ENCODE measurements around the gene JPH4. TPM values are rescaled to one million over a fixed set of nuclear protein-coding genes. Genes with fewer than 3 reads are reported as not detected.

JPH4 gene
- total and polyA plus RNA-seq, 2 donors (not counting 1 experiment from before 2014, with no cell fraction given), result not detected

GRCh38 chr14:23602181-23603095, 23.8 kb upstream of the JPH4 start:
- 91% methylated on average over 8 of the region's 12 CpGs for WGBS (ENCODE audit: insufficient coverage)
- peaks cover 10% of the 10 kb centered on the region for H3K27me3 Mint-ChIP-seq
- ATAC-seq (ENCODE audit: low read depth), result no peak
- TF ChIP-seq CTCF (IDR thresholded peaks at IDR 0.05) (no peak), EZH2 (IDR thresholded peaks at IDR 0.05; ENCODE audit: borderline replicate concordance, insufficient read depth, low read depth, low read length, poor library complexity, severe bottlenecking) (no peak)
- Histone ChIP-seq H3K79me2 (ENCODE audit: control insufficient read depth, insufficient read depth, low read length) (no peaks in the 10 kb centered on the region), H3K4me1 (ENCODE audit: control insufficient read depth in 2 of 2, insufficient read depth in 2 of 2, low read length in 2 of 2) (no peaks in the 10 kb centered on the region), H3K9ac (ENCODE audit: low read length) (no peak overlapping the region), H4K20me1 (ENCODE audit: control insufficient read depth, insufficient read depth, low read length, poor library complexity, severe bottlenecking) (no peaks in the 10 kb centered on the region), H3K4me2 (replicated peaks; ENCODE audit: low read depth, low read length, poor library complexity, severe bottlenecking) (no peak overlapping the region), H3K4me3 (ENCODE audit: control extremely low read depth in 1 of 5, extremely low read depth in 1 of 5, insufficient read depth in 1 of 5, low read depth in 2 of 5, low read length in 4 of 5) (no peak overlapping the region), H3K36me3 (replicated peaks in 1 of 2; ENCODE audit: control extremely low read depth in 1 of 2, control insufficient read depth in 1 of 2, extremely low read depth in 1 of 2, insufficient read depth in 2 of 2, low read length in 1 of 2) (no peaks in the 10 kb centered on the region), H2AFZ (ENCODE audit: insufficient read depth, low read depth, low read length, poor library complexity, severe bottlenecking) (no peak overlapping the region), H3K9me3 (ENCODE audit: control extremely low read depth in 1 of 3, control insufficient read depth in 2 of 3, insufficient read depth in 1 of 3, low read length in 2 of 3) (peaks cover 0 to 8% (median 1%) of the 10 kb centered on the region in 3 donors), H3K27me3 (replicated peaks in 1 of 4; ENCODE audit: control extremely low read depth in 1 of 4, control insufficient read depth in 3 of 4, insufficient read depth in 4 of 4, low read length in 3 of 4) (peaks cover 0 to 5% (median 0%) of the 10 kb centered on the region in 4 experiments), H3K27ac (ENCODE audit: low read length in 2 of 2) (no peak overlapping the region)
- no peaks in the 10 kb centered on the region for H3K9me3 Mint-ChIP-seq (ENCODE audit: insufficient read depth)
- CTCF ChIA-PET, result interaction anchor here (1.0 to 1.1 kb wide), 2 partner anchors 14 to 30 kb away, joined by 3 to 4 read pairs; no protein-coding TSS in a partner anchor
- no peak overlapping the region for H3K27ac Mint-ChIP-seq
- no peak for DNase-seq
- H3K4me3 Mint-ChIP-seq, result no peak overlapping the region
- POLR2A ChIA-PET, result no interaction called here
- no peaks in the 10 kb centered on the region for H3K4me1 Mint-ChIP-seq
- intact Hi-C loops (cut with micrococcal nuclease), result no loop called here

- no peaks in the 10 kb centered on the region for H3K36me3 ChIP-seq (replicated peaks in 1 of 2; ENCODE audit: control extremely low read depth in 1 of 2, control insufficient read depth in 1 of 2, extremely low read depth in 1 of 2, insufficient read depth in 2 of 2, low read length in 1 of 2)
- peaks cover 0 to 5% (median 0%) of the 10 kb centered on the region in 4 experiments for H3K27me3 ChIP-seq (replicated peaks in 1 of 4; ENCODE audit: control extremely low read depth in 1 of 4, control insufficient read depth in 3 of 4, insufficient read depth in 4 of 4, low read length in 3 of 4)
- no peak overlapping the region for H3K27ac Mint-ChIP-seq
- intact Hi-C loops (cut with micrococcal nuclease), result no loop called here
- no peak overlapping the region for H3K9ac ChIP-seq (ENCODE audit: low read length)
- no CpG with 5 or more reads among the region's 1 CpG for WGBS (ENCODE audit: insufficient coverage)
- H3K4me1 Mint-ChIP-seq, result no peaks in the 10 kb centered on the region
- H3K4me2 ChIP-seq (replicated peaks; ENCODE audit: low read depth, low read length, poor library complexity, severe bottlenecking), result no peak overlapping the region
- no peaks in the 10 kb centered on the region for H3K79me2 ChIP-seq (ENCODE audit: control insufficient read depth, insufficient read depth, low read length)
- H3K27me3 Mint-ChIP-seq, result peaks cover 12% of the 10 kb centered on the region
- no peak for DNase-seq
- no peak overlapping the region for H3K27ac ChIP-seq (ENCODE audit: low read length in 2 of 2)
- no peak overlapping the region for H3K4me3 ChIP-seq (ENCODE audit: control extremely low read depth in 1 of 5, extremely low read depth in 1 of 5, insufficient read depth in 1 of 5, low read depth in 2 of 5, low read length in 4 of 5)
- ATAC-seq (ENCODE audit: low read depth), result no peak
- H3K4me1 ChIP-seq (ENCODE audit: control insufficient read depth in 2 of 2, insufficient read depth in 2 of 2, low read length in 2 of 2), result no peaks in the 10 kb centered on the region
- POLR2A ChIA-PET, result no interaction called here
- no peak overlapping the region for H2AFZ ChIP-seq (ENCODE audit: insufficient read depth, low read depth, low read length, poor library complexity, severe bottlenecking)
- TF ChIP-seq EZH2 (IDR thresholded peaks at IDR 0.05; ENCODE audit: borderline replicate concordance, insufficient read depth, low read depth, low read length, poor library complexity, severe bottlenecking), result no peak
- TF ChIP-seq CTCF (IDR thresholded peaks at IDR 0.05), result no peak
- CTCF ChIA-PET, result interaction anchor here (1.1 kb wide), 1 partner anchor 30 kb away, joined by 3 read pairs; no protein-coding TSS in a partner anchor
- no peaks in the 10 kb centered on the region for H4K20me1 ChIP-seq (ENCODE audit: control insufficient read depth, insufficient read depth, low read length, poor library complexity, severe bottlenecking)
- H3K9me3 Mint-ChIP-seq (ENCODE audit: insufficient read depth), result no peaks in the 10 kb centered on the region
- peaks cover 0 to 8% (median 1%) of the 10 kb centered on the region in 3 donors for H3K9me3 ChIP-seq (ENCODE audit: control extremely low read depth in 1 of 3, control insufficient read depth in 2 of 3, insufficient read depth in 1 of 3, low read length in 2 of 3)
- H3K4me3 Mint-ChIP-seq, result no peak overlapping the region
Observed at GRCh38 chr14:23601845-23602180, 23.2 kb upstream of the JPH4 start.
